ENCODE results near the gene AKT2. TPM values are rescaled to one million over a fixed set of nuclear protein-coding genes. Genes with fewer than 3 reads are reported as not detected.

AKT2 gene
- total RNA-seq, 1 experiment from 2014 or later = 2,376 TPM

- H3K4me3 ChIP-seq (ENCODE audit: low read depth in 2 of 2, low read length in 2 of 2) = no peak overlapping the region
- ChIA-PET POLR2A (interaction anchor here (0.6 to 1.6 kb wide), 7 partner anchors 10 to 1636 kb away, joined by 3 to 10 read pairs (median 4); partner anchors contain the start of gene PSMC4), CTCF (interaction anchor here (0.5 to 8.6 kb wide), 15 partner anchors 10 to 950 kb away, joined by 3 to 68 read pairs (median 3); partner anchors contain the start of gene LRFN1)
- DNase-seq (ENCODE audit: low read depth, low spot score) (no peak), ATAC-seq (no peak)
- BruUV-seq (replicated peaks) = no TSS peak
- H3K27me3 ChIP-seq (ENCODE audit: control insufficient read depth, insufficient read depth, low read length) = no peaks in the 10 kb centered on the region
- H3K4me1 ChIP-seq (ENCODE audit: control insufficient read depth, insufficient read depth, low read length) = peaks cover 13% of the 10 kb centered on the region; the same call in 1 of the 2 replicates
- intact Hi-C loops (cut with micrococcal nuclease; ENCODE audit: unreplicated experiment) (no loop called here), in situ Hi-C loops (cut with HindIII; ENCODE audit: low pct_unique_long_range_greater_than_20kb, low sequenced_read_pairs) (no loop called here)
- no peaks in the 10 kb centered on the region for H3K36me3 ChIP-seq (ENCODE audit: control insufficient read depth, insufficient read depth, low read length)
- H3K27ac ChIP-seq (ENCODE audit: low read length) = no peak overlapping the region
- H3K9me3 ChIP-seq (ENCODE audit: control insufficient read depth, insufficient read depth, low read depth, low read length) = no peaks in the 10 kb centered on the region
- TF ChIP-seq SIN3A (IDR thresholded peaks at IDR 0.05; ENCODE audit: borderline replicate concordance, insufficient read depth, low read depth, low read length) (no peak), REST (IDR thresholded peaks at IDR 0.05; ENCODE audit: insufficient read depth in 1 of 2, low read depth in 2 of 2, low read length in 1 of 2) (no peak), POLR2AphosphoS5 (IDR thresholded peaks at IDR 0.05; ENCODE audit: low read depth, low read length) (no peak), CTCF (IDR thresholded peaks at IDR 0.05) (no peak)
Observed at GRCh38 chr19:40270362-40271089, 14.6 kb downstream of the AKT2 start.

- no peak overlapping the region for H3K27ac ChIP-seq (ENCODE audit: low read length)
- peaks cover 11% of the 10 kb centered on the region; the same call in 1 of the 2 replicates for H3K4me1 ChIP-seq (ENCODE audit: control insufficient read depth, insufficient read depth, low read length)
- no peaks in the 10 kb centered on the region for H3K36me3 ChIP-seq (ENCODE audit: control insufficient read depth, insufficient read depth, low read length)
- no peaks in the 10 kb centered on the region for H3K27me3 ChIP-seq (ENCODE audit: control insufficient read depth, insufficient read depth, low read length)
- no peak for DNase-seq (ENCODE audit: low read depth, low spot score)
- in situ Hi-C loops (cut with HindIII; ENCODE audit: low pct_unique_long_range_greater_than_20kb, low sequenced_read_pairs) (no loop called here), intact Hi-C loops (cut with micrococcal nuclease; ENCODE audit: unreplicated experiment) (no loop called here)
- ChIA-PET CTCF (interaction anchor here (0.6 to 8.6 kb wide), 8 partner anchors 11 to 485 kb away, joined by 3 to 68 read pairs (median 4); no protein-coding TSS in a partner anchor), POLR2A (interaction anchor here (0.6 to 1.6 kb wide), 3 partner anchors 10 to 17 kb away, joined by 3 to 17 read pairs (median 10); no protein-coding TSS in a partner anchor)
- no peak for ATAC-seq
- BruUV-seq (replicated peaks) = TSS peak; percentile 2
- no peak overlapping the region for H3K4me3 ChIP-seq (ENCODE audit: low read depth in 2 of 2, low read length in 2 of 2)
- TF ChIP-seq REST (IDR thresholded peaks at IDR 0.05; ENCODE audit: insufficient read depth in 1 of 2, low read depth in 2 of 2, low read length in 1 of 2) (no peak), CTCF (IDR thresholded peaks at IDR 0.05) (no peak), POLR2AphosphoS5 (IDR thresholded peaks at IDR 0.05; ENCODE audit: low read depth, low read length) (no peak), SIN3A (IDR thresholded peaks at IDR 0.05; ENCODE audit: borderline replicate concordance, insufficient read depth, low read depth, low read length) (no peak)
- no peaks in the 10 kb centered on the region for H3K9me3 ChIP-seq (ENCODE audit: control insufficient read depth, insufficient read depth, low read depth, low read length)
Observed at GRCh38 chr19:40269216-40269940, 15.8 kb downstream of the AKT2 start.

Measured in Panc1 (cell line).